Measurements from ENCODE around the gene SLC7A5.

- TF ChIP-seq FOXA1 (IDR thresholded peaks at IDR 0.05) (no peak), NFRKB (IDR thresholded peaks at IDR 0.05) (no peak), HDGF (IDR thresholded peaks at IDR 0.05; ENCODE audit: borderline replicate concordance) (no peak), ELF4 (IDR thresholded peaks at IDR 0.05) (no peak), ZNF384 (IDR thresholded peaks at IDR 0.05) (no peak), SP1 (IDR thresholded peaks at IDR 0.05) (no peak), TARDBP (IDR thresholded peaks at IDR 0.05) (no peak), SUZ12 (IDR thresholded peaks at IDR 0.05) (no peak), FOXM1 (IDR thresholded peaks at IDR 0.05; ENCODE audit: borderline replicate concordance) (no peak), L3MBTL2 (conservative IDR thresholded peaks at IDR 0.05) (no peak)
- TF ChIP-seq, protein P1, sequence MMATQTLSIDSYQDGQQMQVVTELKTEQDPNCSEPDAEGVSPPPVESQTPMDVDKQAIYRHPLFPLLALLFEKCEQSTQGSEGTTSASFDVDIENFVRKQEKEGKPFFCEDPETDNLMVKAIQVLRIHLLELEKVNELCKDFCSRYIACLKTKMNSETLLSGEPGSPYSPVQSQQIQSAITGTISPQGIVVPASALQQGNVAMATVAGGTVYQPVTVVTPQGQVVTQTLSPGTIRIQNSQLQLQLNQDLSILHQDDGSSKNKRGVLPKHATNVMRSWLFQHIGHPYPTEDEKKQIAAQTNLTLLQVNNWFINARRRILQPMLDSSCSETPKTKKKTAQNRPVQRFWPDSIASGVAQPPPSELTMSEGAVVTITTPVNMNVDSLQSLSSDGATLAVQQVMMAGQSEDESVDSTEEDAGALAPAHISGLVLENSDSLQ (IDR thresholded peaks at IDR 0.05): no peak
These were observed 60.0 kb downstream of the SLC7A5 start for GRCh38 chr16:87809150-87809902.

Measured in HEK293T (cell line).